PFSK-1 (cell line): ENCODE data around the gene ARHGAP21.

Experiments used
- FOXP2 ChIP-seq: optimal IDR thresholded peaks from 2 replicates; pipeline ENCODE3; 2011; ENCODE audit warnings: borderline replicate concordance, control low read depth, inconsistent platforms; ENCODE audit not compliant: insufficient read depth; ENCODE audit errors: extremely low read length, extremely low read depth
- POLR2AphosphoS5 ChIP-seq: IDR thresholded peaks from 2 replicates; pipeline ENCODE4 v1.6.1; 2012; ENCODE audit warnings: low read depth, mild to moderate bottlenecking, control low read depth, low read length, moderate library complexity
- SIN3A ChIP-seq: IDR thresholded peaks from 2 replicates; pipeline ENCODE4 v1.6.1; 2012; ENCODE audit warnings: mild to moderate bottlenecking, low read length, moderate library complexity, borderline replicate concordance; ENCODE audit not compliant: insufficient read depth
- TAF1 ChIP-seq: IDR thresholded peaks from 2 replicates; pipeline ENCODE4 v1.6.1; 2012; ENCODE audit warnings: low read length, control low read depth, borderline replicate concordance; ENCODE audit not compliant: insufficient read depth
- TF ChIP-seq, protein P1 (sequence below), 2 experiments: IDR thresholded peaks; 2 replicates each; pipeline versions ENCODE4 v1.6.1 to v1.8.0; 2011 to 2012; ENCODE audit warnings: low read depth in 2 of 2, low read length in 2 of 2, control low read depth in 1 of 2, inconsistent platforms in 1 of 2, mild to moderate bottlenecking in 1 of 2, moderate library complexity in 1 of 2; ENCODE audit not compliant: insufficient read depth in 1 of 2

Gene ARHGAP21

DNA sequence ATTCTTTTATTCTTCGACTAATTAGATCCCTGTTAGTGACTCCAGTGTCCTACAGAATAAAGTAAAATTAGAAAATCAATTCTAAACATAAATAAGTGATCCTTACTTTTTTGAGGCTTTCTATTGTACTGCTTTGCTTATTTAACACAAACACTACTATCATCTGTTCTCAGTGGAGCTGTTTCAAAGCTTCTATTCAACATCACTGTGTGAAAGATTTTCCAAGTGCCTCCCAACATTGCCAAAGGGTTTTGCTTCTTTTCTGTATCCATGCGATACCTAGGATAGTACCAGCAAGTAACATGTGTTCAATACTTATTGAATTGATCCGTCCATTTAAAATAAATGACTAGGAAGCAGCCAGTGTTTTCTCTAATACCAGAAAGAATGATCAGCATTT, 125.7 kb downstream of the ARHGAP21 start:
- TF ChIP-seq FOXP2 (no peak), TAF1 (no peak), POLR2AphosphoS5 (no peak), SIN3A (no peak)
- TF ChIP-seq, protein P1, sequence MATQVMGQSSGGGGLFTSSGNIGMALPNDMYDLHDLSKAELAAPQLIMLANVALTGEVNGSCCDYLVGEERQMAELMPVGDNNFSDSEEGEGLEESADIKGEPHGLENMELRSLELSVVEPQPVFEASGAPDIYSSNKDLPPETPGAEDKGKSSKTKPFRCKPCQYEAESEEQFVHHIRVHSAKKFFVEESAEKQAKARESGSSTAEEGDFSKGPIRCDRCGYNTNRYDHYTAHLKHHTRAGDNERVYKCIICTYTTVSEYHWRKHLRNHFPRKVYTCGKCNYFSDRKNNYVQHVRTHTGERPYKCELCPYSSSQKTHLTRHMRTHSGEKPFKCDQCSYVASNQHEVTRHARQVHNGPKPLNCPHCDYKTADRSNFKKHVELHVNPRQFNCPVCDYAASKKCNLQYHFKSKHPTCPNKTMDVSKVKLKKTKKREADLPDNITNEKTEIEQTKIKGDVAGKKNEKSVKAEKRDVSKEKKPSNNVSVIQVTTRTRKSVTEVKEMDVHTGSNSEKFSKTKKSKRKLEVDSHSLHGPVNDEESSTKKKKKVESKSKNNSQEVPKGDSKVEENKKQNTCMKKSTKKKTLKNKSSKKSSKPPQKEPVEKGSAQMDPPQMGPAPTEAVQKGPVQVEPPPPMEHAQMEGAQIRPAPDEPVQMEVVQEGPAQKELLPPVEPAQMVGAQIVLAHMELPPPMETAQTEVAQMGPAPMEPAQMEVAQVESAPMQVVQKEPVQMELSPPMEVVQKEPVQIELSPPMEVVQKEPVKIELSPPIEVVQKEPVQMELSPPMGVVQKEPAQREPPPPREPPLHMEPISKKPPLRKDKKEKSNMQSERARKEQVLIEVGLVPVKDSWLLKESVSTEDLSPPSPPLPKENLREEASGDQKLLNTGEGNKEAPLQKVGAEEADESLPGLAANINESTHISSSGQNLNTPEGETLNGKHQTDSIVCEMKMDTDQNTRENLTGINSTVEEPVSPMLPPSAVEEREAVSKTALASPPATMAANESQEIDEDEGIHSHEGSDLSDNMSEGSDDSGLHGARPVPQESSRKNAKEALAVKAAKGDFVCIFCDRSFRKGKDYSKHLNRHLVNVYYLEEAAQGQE (IDR thresholded peaks at IDR 0.05; ENCODE audit: insufficient read depth in 1 of 2, low read depth in 2 of 2, low read length in 2 of 2), result no peak

GRCh38 chr10:24597426-24597825, 126.3 kb downstream of the ARHGAP21 start:
- TF ChIP-seq POLR2AphosphoS5 (no peak), TAF1 (no peak), SIN3A (no peak), FOXP2 (no peak)
- TF ChIP-seq, protein P1 (IDR thresholded peaks at IDR 0.05; ENCODE audit: insufficient read depth in 1 of 2, low read depth in 2 of 2, low read length in 2 of 2), result no peak

DNA sequence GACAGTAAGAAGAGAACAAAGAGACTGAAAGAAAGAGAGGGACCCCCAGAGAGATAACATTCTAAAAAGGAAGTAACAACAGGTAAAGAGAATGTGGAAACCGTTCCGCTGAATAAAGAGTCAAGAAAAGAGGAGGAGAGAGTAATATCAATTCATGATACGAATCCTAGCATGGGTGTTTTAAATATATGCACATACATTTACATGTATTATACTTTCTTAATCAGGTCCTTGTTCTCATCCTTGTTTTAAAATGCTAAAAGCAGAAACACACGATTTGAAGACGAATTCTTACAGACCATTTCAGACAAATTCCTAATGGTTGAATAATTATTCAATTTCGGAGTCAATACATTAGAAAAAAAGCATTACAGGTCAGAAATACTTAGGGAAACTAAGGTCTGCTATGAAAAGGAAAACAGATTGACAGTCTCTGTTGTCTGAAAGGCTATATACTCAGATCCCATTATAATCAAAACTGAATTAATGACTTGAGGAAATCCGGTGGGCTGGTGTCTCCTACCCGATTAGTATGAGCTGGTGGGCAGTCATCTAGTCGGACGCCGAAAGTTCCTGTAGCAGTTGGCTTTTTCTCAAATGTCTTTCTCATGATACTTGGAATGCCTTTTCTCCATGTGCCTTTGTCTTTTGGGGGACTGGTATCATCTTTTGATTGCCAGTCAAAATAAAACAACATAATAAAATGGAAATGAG, 127.3 kb downstream of the ARHGAP21 start:
- TF ChIP-seq TAF1 (no peak), FOXP2 (no peak), SIN3A (no peak), POLR2AphosphoS5 (no peak)
- TF ChIP-seq, protein P1 (IDR thresholded peaks at IDR 0.05; ENCODE audit: insufficient read depth in 1 of 2, low read depth in 2 of 2, low read length in 2 of 2), result no peak

DNA sequence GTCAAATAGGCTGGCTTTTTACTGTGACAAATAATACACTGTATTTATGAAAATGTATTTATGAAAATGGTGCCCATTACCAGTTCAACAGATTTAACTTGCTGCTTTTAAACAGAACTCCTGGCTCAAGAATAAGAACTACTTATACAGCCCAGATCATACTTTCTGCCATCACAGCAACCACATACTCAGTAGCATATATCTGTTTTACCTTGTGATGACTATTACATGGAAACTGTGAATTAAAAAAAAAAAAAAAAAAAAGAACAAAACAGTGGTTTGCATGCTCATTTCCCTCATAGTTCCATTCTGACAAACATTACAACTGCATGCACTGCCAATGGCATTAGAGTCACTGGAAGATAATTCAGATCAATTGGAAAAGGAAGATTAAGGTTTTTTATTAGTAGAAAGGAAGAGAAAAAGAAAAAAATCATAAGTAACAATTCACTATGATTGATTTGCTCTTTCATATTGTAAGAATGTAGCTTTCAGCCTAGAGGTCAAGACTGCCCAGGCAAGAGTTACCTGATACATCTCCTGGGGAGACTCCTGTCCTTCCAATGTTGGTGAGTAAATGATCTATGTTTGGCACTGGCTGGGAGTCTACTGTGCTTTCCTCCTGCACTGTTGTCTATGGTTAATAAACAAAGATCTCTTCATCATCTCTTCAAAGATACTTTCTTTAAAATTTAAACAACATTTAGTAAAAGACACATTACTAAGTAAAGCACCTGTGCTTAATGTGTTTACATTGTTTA, 132.8 kb downstream of the ARHGAP21 start:
- TF ChIP-seq POLR2AphosphoS5 (no peak), FOXP2 (no peak), SIN3A (no peak), TAF1 (no peak)
- TF ChIP-seq, protein P1 (IDR thresholded peaks at IDR 0.05; ENCODE audit: insufficient read depth in 1 of 2, low read depth in 2 of 2, low read length in 2 of 2), result no peak
